ENCODE results near the gene ZNF446. TPM values are rescaled to one million over a fixed set of nuclear protein-coding genes. Genes with fewer than 3 reads are reported as not detected.
A peak's percentile ranks its signal among the peaks of the same experiment; 100 is the strongest.

ZNF446 gene
- total RNA-seq, 2 donors from 2014 or later, result 7.9 to 10.0 TPM

DNA sequence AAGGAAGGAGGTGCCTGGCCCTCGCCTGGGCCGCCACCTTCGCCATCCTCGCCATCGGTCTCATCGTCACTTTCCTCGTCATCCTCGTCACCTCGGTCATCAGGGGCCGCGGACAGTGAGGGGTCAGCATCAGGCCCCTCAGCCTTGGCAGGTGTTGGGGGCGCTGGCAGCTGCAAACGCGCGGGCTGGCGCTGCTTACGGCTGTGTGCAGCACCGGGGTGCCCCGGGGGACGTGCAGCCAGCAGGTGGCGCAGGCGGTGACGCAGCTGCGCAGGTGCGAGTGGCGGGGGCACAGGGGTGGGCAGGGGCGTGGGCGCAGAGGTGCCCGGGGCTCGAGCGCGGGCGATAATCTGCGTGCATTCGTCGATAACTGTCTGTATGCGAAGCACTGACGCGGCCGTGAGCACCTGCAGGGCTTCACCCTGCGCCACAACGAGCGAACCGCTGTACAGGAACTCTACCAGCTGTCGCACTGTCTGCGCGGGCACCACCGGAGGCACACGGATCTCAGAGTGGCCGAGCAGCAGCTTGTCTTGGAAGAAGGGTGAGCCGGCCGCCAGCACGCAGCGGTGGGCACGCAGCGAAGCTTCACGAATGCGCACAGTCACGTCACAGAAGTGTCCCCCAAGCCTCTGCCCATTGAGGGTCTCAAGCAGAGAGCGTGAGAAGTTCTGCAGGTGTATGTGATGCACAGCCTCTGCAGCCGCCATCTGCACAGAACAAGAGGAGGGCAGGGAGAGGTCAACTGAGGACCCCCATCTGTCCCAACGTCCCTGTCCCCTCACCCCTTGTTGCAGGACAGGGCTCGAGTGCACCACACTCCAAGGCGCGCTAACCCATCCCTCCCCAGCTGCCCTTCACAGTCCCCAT is 41.0 kb downstream of the ZNF446 start:
- no peaks in the 10 kb centered on the region for H3K9me3 ChIP-seq
- peaks cover 0 to 48% of the 10 kb centered on the region in 2 donors for H3K4me1 ChIP-seq
- no peak overlapping the region for H3K27ac ChIP-seq
- TF ChIP-seq, protein P1, sequence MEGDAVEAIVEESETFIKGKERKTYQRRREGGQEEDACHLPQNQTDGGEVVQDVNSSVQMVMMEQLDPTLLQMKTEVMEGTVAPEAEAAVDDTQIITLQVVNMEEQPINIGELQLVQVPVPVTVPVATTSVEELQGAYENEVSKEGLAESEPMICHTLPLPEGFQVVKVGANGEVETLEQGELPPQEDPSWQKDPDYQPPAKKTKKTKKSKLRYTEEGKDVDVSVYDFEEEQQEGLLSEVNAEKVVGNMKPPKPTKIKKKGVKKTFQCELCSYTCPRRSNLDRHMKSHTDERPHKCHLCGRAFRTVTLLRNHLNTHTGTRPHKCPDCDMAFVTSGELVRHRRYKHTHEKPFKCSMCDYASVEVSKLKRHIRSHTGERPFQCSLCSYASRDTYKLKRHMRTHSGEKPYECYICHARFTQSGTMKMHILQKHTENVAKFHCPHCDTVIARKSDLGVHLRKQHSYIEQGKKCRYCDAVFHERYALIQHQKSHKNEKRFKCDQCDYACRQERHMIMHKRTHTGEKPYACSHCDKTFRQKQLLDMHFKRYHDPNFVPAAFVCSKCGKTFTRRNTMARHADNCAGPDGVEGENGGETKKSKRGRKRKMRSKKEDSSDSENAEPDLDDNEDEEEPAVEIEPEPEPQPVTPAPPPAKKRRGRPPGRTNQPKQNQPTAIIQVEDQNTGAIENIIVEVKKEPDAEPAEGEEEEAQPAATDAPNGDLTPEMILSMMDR (IDR thresholded peaks at IDR 0.05), result no peak
- no peak overlapping the region for H3K4me3 ChIP-seq
- H3K36me3 ChIP-seq, result peaks cover 19% of the 10 kb centered on the region
- no peak for DNase-seq (ENCODE audit: low spot score)
- H3K27me3 ChIP-seq, result no peaks in the 10 kb centered on the region

DNA sequence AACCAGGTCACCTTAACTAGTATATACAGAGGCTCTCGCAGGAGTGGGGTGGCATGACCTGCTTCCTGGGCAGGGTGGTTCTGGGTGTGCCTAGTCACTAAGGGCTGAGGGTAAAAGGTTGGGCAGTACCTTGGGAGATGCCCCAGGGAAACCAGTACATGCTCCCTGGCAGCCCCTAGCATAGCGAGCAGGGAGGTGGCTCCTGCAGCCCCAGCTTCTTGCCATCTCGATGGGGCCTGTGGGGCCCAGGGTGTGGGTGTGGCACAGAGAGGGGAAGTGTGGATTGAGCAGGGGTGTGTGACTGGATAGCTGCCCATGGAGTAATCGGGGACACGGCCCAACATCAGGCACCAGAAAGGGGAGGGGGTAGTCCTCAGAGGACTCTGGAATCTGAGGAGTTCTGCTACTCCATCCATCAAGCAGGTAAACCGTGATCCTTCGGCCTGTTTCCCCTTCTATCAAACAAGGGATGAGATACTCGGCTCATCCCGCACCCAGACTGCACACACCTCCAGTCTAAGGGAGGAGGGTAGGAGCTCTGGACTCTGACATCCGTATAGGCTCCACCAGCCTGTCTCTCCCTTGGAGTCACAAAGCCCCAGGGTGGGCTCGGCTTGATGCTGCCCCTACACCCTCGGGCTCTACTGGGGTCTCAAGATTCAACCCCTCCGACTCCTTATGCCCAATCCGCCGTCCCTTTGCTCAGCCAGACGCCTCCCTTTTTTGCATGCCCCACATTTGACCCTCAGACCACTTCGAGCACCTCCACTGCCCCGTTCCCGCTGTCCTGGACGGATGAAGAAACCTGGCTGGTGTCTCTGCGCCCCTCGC is 42.3 kb downstream of the ZNF446 start:
- H3K36me3 ChIP-seq, result peaks cover 19% of the 10 kb centered on the region
- peak overlapping the region; percentile 73 to 78 for H3K4me3 ChIP-seq
- H3K27ac ChIP-seq, result peak overlapping the region; percentile 92 to 94
- no peaks in the 10 kb centered on the region for H3K9me3 ChIP-seq
- DNase-seq (ENCODE audit: low spot score), result no peak
- peaks cover 0 to 47% of the 10 kb centered on the region in 2 donors for H3K4me1 ChIP-seq
- TF ChIP-seq, protein P1 (IDR thresholded peaks at IDR 0.05), result peak in 1 of 2 donors; percentile 63
- no peaks in the 10 kb centered on the region for H3K27me3 ChIP-seq

DNA sequence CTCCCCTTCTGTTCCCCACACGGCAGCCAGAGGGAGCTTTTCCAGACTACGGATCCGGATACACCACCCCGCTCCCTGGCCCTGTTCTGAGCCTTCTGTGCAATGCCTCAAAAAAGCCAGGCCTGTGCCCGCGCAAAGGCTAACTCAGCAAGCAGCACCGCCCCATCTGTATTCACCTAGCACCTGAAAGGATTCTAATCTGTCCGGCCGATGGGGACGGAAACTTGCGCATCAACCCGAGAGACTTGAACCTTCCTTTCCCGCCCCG is 42.9 kb downstream of the ZNF446 start:
- DNase-seq (ENCODE audit: low spot score), result peak; percentile 66
- TF ChIP-seq, protein P1 (IDR thresholded peaks at IDR 0.05), result no peak

DNA sequence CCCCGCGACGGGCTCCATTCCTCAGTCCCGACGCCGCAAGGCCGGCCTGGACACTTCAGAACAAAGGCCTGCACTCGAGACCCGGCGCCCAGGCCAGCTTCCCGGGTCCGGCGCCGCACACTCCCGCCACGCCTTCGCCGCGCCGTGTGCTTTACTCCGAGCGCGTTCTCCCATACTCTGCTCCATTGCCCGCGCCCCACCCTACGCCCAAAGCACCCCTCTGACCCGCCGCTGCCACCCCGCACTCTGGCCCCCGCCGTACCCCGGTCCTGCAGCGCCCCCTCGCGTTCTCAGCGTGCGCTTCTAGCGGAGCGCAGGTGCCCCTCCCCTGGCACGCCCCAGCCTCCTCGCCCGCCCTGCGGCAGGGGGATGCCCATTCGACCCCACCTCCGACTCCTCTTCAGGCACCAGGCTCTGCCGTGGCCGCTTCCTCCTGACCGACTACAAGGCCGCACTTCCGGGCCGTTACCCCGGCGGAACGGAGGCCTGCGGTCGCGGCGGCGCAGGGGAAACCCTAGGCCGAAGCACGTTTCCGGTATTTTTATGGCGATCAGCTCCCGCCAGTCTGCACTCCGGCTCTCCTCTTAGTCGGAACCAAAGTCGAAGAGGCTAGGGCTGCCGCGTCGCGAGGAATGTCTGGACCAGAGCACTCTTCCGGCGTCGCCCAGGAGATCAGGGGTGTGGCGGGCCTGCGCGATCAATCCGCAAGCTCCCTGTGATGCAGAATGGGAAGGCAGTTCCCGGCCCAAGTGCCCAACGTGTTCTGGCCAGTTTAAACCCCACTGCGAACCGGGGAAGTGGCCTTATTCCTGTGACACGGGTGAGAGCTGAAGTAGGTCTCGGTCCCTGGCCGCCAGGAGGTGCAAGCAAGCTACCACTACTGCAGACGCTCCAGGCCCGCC is 43.5 kb downstream of the ZNF446 start, which contains the start of gene ZBTB45:
TSS of gene ZBTB45 (minus strand) at position 456 of the 902 bp plus-strand sequence. CDS start 2,137 bp downstream, outside the sequence.
- no peaks in the 10 kb centered on the region for H3K9me3 ChIP-seq
- H3K36me3 ChIP-seq, result peaks cover 19% of the 10 kb centered on the region
- no peaks in the 10 kb centered on the region for H3K27me3 ChIP-seq
- DNase-seq (ENCODE audit: low spot score), result peak; percentile 94
- H3K4me3 ChIP-seq, result peak within 1 kb of the TSS; percentile 73 to 78
- peaks cover 0 to 36% of the 10 kb centered on the region in 2 donors for H3K4me1 ChIP-seq
- H3K27ac ChIP-seq, result peak within 1 kb of the TSS; percentile 92 to 94
- TF ChIP-seq, protein P1 (IDR thresholded peaks at IDR 0.05), result peak; percentile 49 to 58

More for the DNA sequence above, 42.9 kb downstream of the ZNF446 start:
- no peaks in the 10 kb centered on the region for H3K27me3 ChIP-seq
- H3K4me1 ChIP-seq, result peaks cover 0 to 42% of the 10 kb centered on the region in 2 donors
- H3K9me3 ChIP-seq, result no peaks in the 10 kb centered on the region
- peak overlapping the region; percentile 73 to 78 for H3K4me3 ChIP-seq
- H3K27ac ChIP-seq, result peak overlapping the region; percentile 92 to 94
- H3K36me3 ChIP-seq, result peaks cover 19% of the 10 kb centered on the region

DNA sequence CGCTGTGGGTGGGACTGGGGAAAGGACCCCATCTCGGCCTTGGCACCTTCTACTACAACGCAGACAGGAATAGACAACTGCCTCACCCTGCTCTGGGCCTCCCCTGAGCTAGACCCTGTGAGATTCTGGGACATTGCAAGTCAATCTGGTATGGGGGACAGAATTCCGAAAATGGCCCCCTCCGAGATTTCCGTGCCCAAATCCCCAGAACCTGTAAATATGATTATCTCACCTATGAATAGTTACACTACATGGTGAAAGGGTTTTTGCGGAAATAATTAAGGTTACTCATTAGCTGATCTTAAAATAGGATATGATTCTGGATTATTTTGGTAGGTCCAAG is 44.1 kb downstream of the ZNF446 start:
- TF ChIP-seq, protein P1 (IDR thresholded peaks at IDR 0.05), result no peak
- peak overlapping the region; percentile 92 to 94 for H3K27ac ChIP-seq
- H3K9me3 ChIP-seq, result no peaks in the 10 kb centered on the region
- peak overlapping the region; percentile 73 to 78 for H3K4me3 ChIP-seq
- H3K27me3 ChIP-seq, result no peaks in the 10 kb centered on the region
- DNase-seq (ENCODE audit: low spot score), result no peak
- H3K36me3 ChIP-seq, result peaks cover 19% of the 10 kb centered on the region
- peaks cover 0 to 30% of the 10 kb centered on the region in 2 donors for H3K4me1 ChIP-seq

All from right atrium auricular region (tissue), 2 donors.